Fibroblast of lung (primary cell): ENCODE data around the gene FBXL17.

ENCODE experiments used
- EZH2 ChIP-seq: IDR thresholded peaks from 2 replicates; pipeline ENCODE4 v1.5.1; 2012; ENCODE audit warnings: low read length, control low read depth, mild to moderate bottlenecking; ENCODE audit errors: missing control alignments
- TF ChIP-seq, protein P1 (sequence below), 2 donors: IDR thresholded peaks in 1 of 2; conservative IDR thresholded peaks in 1 of 2; 1 replicate in 1 of 2; 2 replicates in 1 of 2; pipeline ENCODE4 v1.5.1; 2011 to 2012; ENCODE audit warnings: low read length in 2 of 2, control low read depth in 1 of 2, inconsistent platforms in 1 of 2, low read depth in 1 of 2, mild to moderate bottlenecking in 1 of 2

DNA sequence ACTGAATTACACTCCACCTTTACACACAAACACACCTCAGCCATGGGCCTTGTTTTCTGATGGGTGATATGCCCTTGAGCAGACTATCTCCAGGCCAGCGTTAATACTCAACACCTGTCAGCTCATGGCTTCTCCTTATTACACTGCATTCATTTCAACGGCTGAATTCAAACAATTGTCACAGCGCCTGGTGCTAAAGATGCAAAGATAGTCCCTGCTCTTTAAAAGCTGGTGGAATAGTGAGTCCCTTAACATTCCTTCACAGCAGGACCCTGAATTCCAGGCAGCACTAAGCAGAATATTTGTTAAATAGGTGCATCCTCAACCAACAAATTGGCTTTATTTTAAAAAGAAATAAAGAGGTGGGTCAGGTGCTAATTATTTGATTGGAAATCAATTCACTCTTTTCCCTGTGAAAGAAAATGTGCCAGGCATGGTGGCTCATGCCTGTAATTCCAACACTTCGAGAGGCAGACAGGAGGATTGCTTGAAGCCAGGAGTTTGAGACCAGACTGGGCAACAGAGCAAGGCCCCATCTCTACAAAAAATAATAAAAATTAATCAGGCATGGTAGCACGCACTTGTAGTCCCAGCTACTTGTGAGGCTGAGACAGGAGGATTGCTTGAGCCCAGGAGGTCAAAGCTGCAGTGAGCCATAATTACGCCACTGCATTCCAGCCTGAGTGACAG is 555.4 kb downstream of the FBXL17 start:
- TF ChIP-seq, protein P1, sequence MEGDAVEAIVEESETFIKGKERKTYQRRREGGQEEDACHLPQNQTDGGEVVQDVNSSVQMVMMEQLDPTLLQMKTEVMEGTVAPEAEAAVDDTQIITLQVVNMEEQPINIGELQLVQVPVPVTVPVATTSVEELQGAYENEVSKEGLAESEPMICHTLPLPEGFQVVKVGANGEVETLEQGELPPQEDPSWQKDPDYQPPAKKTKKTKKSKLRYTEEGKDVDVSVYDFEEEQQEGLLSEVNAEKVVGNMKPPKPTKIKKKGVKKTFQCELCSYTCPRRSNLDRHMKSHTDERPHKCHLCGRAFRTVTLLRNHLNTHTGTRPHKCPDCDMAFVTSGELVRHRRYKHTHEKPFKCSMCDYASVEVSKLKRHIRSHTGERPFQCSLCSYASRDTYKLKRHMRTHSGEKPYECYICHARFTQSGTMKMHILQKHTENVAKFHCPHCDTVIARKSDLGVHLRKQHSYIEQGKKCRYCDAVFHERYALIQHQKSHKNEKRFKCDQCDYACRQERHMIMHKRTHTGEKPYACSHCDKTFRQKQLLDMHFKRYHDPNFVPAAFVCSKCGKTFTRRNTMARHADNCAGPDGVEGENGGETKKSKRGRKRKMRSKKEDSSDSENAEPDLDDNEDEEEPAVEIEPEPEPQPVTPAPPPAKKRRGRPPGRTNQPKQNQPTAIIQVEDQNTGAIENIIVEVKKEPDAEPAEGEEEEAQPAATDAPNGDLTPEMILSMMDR (conservative IDR thresholded peaks at IDR 0.05 in 1 of 2, IDR thresholded peaks at IDR 0.05 in 1 of 2; ENCODE audit: low read depth in 1 of 2, low read length in 2 of 2), result no peak
- no peak for TF ChIP-seq EZH2
